ENCODE results near the gene RIMS4. TPM values are rescaled to one million over a fixed set of nuclear protein-coding genes. Genes with fewer than 3 reads are reported as not detected.

Gene RIMS4
- total RNA-seq, 5 donors from 2014 or later (not counting 1 experiment from before 2014, with no cell fraction given) = 0.06 to 0.12 TPM; not detected in 3

DNA sequence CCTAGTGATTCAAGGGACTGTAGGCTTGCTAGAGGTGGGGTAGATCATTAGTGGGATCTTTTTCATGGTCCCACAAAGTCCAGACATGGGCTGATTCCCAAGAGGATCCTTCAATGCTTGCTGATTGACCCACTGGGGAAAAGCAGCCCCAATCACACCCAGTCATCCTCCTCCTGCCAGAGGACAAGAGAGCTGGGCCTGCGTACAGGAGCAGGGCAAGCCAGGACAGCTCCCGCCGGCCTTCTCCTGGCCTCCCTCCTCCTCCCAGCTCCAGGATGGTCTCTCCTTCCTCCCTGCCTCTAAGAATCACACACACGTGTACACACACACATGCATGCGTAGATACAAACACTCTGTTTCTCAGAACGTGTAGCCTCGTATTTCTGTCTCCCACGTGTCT lies 37.7 kb downstream of the RIMS4 start:
- Mint-ChIP-seq H3K4me1 (no peaks in the 10 kb centered on the region), H3K27me3 (peaks cover 17 to 22% of the 10 kb centered on the region in 2 donors), H3K9me3 (no peaks in the 10 kb centered on the region), H3K27ac (no peak overlapping the region), H3K4me3 (no peak overlapping the region), H3K36me3 (no peaks in the 10 kb centered on the region)
- Histone ChIP-seq H3K4me1 (ENCODE audit: control insufficient read depth in 1 of 2, extremely low read depth in 1 of 2, insufficient read depth in 2 of 2, low read length in 2 of 2) (no peaks in the 10 kb centered on the region), H3K36me3 (ENCODE audit: control insufficient read depth in 2 of 2, extremely low read depth in 1 of 2, insufficient read depth in 1 of 2, low read length in 1 of 2) (no peaks in the 10 kb centered on the region), H3K9me3 (no peaks in the 10 kb centered on the region), H3K4me3 (ENCODE audit: control insufficient read depth in 1 of 2, extremely low read depth in 1 of 2, low read length in 1 of 2) (no peak overlapping the region), H3K27me3 (replicated peaks in 1 of 2; ENCODE audit: control insufficient read depth in 2 of 2, extremely low read depth in 1 of 2, insufficient read depth in 2 of 2, low read length in 1 of 2) (peaks cover 0 to 46% of the 10 kb centered on the region in 2 experiments), H3K27ac (ENCODE audit: low read length) (no peak overlapping the region)
- ChIA-PET CTCF (no interaction called here), POLR2A (no interaction called here)
- ATAC-seq (replicated peaks in 1 of 4) (no peak), DNase-seq (no peak)
- 74% methylated on average over 5 of the region's 8 CpGs for WGBS (ENCODE audit: insufficient coverage)

- 83% methylated on average over 2 of the region's 8 CpGs for WGBS (ENCODE audit: insufficient coverage)
- POLR2A ChIA-PET = no interaction called here
- H3K27ac Mint-ChIP-seq = no peak overlapping the region
- Histone ChIP-seq H3K4me1 (ENCODE audit: control insufficient read depth in 1 of 2, extremely low read depth in 1 of 2, insufficient read depth in 2 of 2, low read length in 2 of 2) (no peaks in the 10 kb centered on the region), H3K27me3 (replicated peaks in 1 of 2; ENCODE audit: control insufficient read depth in 2 of 2, extremely low read depth in 1 of 2, insufficient read depth in 2 of 2, low read length in 1 of 2) (peaks cover 0 to 55% of the 10 kb centered on the region in 2 experiments), H3K9me3 (no peaks in the 10 kb centered on the region), H3K27ac (ENCODE audit: low read length) (no peak overlapping the region), H3K36me3 (ENCODE audit: control insufficient read depth in 2 of 2, extremely low read depth in 1 of 2, insufficient read depth in 1 of 2, low read length in 1 of 2) (no peaks in the 10 kb centered on the region), H3K4me3 (ENCODE audit: control insufficient read depth in 1 of 2, extremely low read depth in 1 of 2, low read length in 1 of 2) (no peak overlapping the region)
- DNase-seq (no peak), ATAC-seq (replicated peaks in 1 of 4) (no peak)
- H3K36me3 Mint-ChIP-seq = no peaks in the 10 kb centered on the region
- no peaks in the 10 kb centered on the region for H3K9me3 Mint-ChIP-seq
- CTCF ChIA-PET = interaction anchor here in 1 of 2 donors (0.5 kb wide), 1 partner anchor 189 kb away, joined by 5 read pairs; no protein-coding TSS in a partner anchor
- H3K4me3 Mint-ChIP-seq = no peak overlapping the region
- H3K4me1 Mint-ChIP-seq = no peaks in the 10 kb centered on the region
- H3K27me3 Mint-ChIP-seq = peaks cover 15 to 22% of the 10 kb centered on the region in 2 donors
Observed at GRCh38 chr20:44771172-44771535, 39.2 kb downstream of the RIMS4 start.

- H3K36me3 ChIP-seq (ENCODE audit: control insufficient read depth in 2 of 2, extremely low read depth in 1 of 2, insufficient read depth in 1 of 2, low read length in 1 of 2) = no peaks in the 10 kb centered on the region
- Mint-ChIP-seq H3K4me1 (no peaks in the 10 kb centered on the region), H3K36me3 (no peaks in the 10 kb centered on the region), H3K27ac (no peak overlapping the region), H3K27me3 (peaks cover 17 to 27% of the 10 kb centered on the region in 2 donors), H3K4me3 (no peak overlapping the region), H3K9me3 (no peaks in the 10 kb centered on the region)
- H3K9me3 ChIP-seq = no peaks in the 10 kb centered on the region
- H3K4me3 ChIP-seq (ENCODE audit: control insufficient read depth in 1 of 2, extremely low read depth in 1 of 2, low read length in 1 of 2) = no peak overlapping the region
- no peak overlapping the region for H3K27ac ChIP-seq (ENCODE audit: low read length)
- POLR2A ChIA-PET = no interaction called here
- 66% methylated on average over 9 of the region's 11 CpGs for WGBS (ENCODE audit: insufficient coverage)
- H3K27me3 ChIP-seq (replicated peaks in 1 of 2; ENCODE audit: control insufficient read depth in 2 of 2, extremely low read depth in 1 of 2, insufficient read depth in 2 of 2, low read length in 1 of 2) = peaks cover 0 to 53% of the 10 kb centered on the region in 2 experiments
- CTCF ChIA-PET = interaction anchor here in 1 of 2 donors (0.5 kb wide), 1 partner anchor 189 kb away, joined by 5 read pairs; no protein-coding TSS in a partner anchor
- no peaks in the 10 kb centered on the region for H3K4me1 ChIP-seq (ENCODE audit: control insufficient read depth in 1 of 2, extremely low read depth in 1 of 2, insufficient read depth in 2 of 2, low read length in 2 of 2)
- no peak for DNase-seq
- no peak for ATAC-seq (replicated peaks in 1 of 4)
Observed at GRCh38 chr20:44770484-44771171, 39.7 kb downstream of the RIMS4 start.

GRCh38 chr20:44769481-44769863 lies 40.9 kb downstream of the RIMS4 start:
- ChIA-PET CTCF (no interaction called here), POLR2A (no interaction called here)
- Mint-ChIP-seq H3K4me1 (no peaks in the 10 kb centered on the region), H3K9me3 (no peaks in the 10 kb centered on the region), H3K27me3 (peaks cover 20 to 30% of the 10 kb centered on the region in 2 donors), H3K36me3 (no peaks in the 10 kb centered on the region), H3K4me3 (no peak overlapping the region), H3K27ac (no peak overlapping the region)
- Histone ChIP-seq H3K27ac (ENCODE audit: low read length) (no peak overlapping the region), H3K27me3 (replicated peaks in 1 of 2; ENCODE audit: control insufficient read depth in 2 of 2, extremely low read depth in 1 of 2, insufficient read depth in 2 of 2, low read length in 1 of 2) (peaks cover 0 to 43% of the 10 kb centered on the region in 2 experiments), H3K36me3 (ENCODE audit: control insufficient read depth in 2 of 2, extremely low read depth in 1 of 2, insufficient read depth in 1 of 2, low read length in 1 of 2) (no peaks in the 10 kb centered on the region), H3K4me1 (ENCODE audit: control insufficient read depth in 1 of 2, extremely low read depth in 1 of 2, insufficient read depth in 2 of 2, low read length in 2 of 2) (no peaks in the 10 kb centered on the region), H3K4me3 (ENCODE audit: control insufficient read depth in 1 of 2, extremely low read depth in 1 of 2, low read length in 1 of 2) (no peak overlapping the region), H3K9me3 (no peaks in the 10 kb centered on the region)
- WGBS (ENCODE audit: insufficient coverage) = no CpG with 5 or more reads among the region's 5 CpGs
- DNase-seq = no peak
- ATAC-seq (replicated peaks in 1 of 4) = no peak

- Histone ChIP-seq H3K9me3 (no peaks in the 10 kb centered on the region), H3K27me3 (replicated peaks in 1 of 2; ENCODE audit: control insufficient read depth in 2 of 2, extremely low read depth in 1 of 2, insufficient read depth in 2 of 2, low read length in 1 of 2) (peaks cover 0 to 42% of the 10 kb centered on the region in 2 experiments), H3K27ac (ENCODE audit: low read length) (no peak overlapping the region), H3K36me3 (ENCODE audit: control insufficient read depth in 2 of 2, extremely low read depth in 1 of 2, insufficient read depth in 1 of 2, low read length in 1 of 2) (no peaks in the 10 kb centered on the region), H3K4me3 (ENCODE audit: control insufficient read depth in 1 of 2, extremely low read depth in 1 of 2, low read length in 1 of 2) (no peak overlapping the region), H3K4me1 (ENCODE audit: control insufficient read depth in 1 of 2, extremely low read depth in 1 of 2, insufficient read depth in 2 of 2, low read length in 2 of 2) (no peaks in the 10 kb centered on the region)
- DNase-seq = no peak
- Mint-ChIP-seq H3K27me3 (peaks cover 20 to 34% of the 10 kb centered on the region in 2 donors), H3K4me1 (no peaks in the 10 kb centered on the region), H3K9me3 (no peaks in the 10 kb centered on the region), H3K4me3 (no peak overlapping the region), H3K36me3 (no peaks in the 10 kb centered on the region), H3K27ac (no peak overlapping the region)
- ChIA-PET CTCF (no interaction called here), POLR2A (no interaction called here)
- no peak for ATAC-seq (replicated peaks in 1 of 4)
- 23% methylated on average over 5 of the region's 5 CpGs for WGBS (ENCODE audit: insufficient coverage)
Observed at GRCh38 chr20:44768854-44769480, 41.4 kb downstream of the RIMS4 start.

- 81% methylated on average over 4 of the region's 8 CpGs for WGBS (ENCODE audit: insufficient coverage)
- DNase-seq (no peak), ATAC-seq (replicated peaks in 1 of 4) (no peak)
- Mint-ChIP-seq H3K4me3 (no peak overlapping the region), H3K4me1 (no peaks in the 10 kb centered on the region), H3K9me3 (no peaks in the 10 kb centered on the region), H3K36me3 (no peaks in the 10 kb centered on the region), H3K27me3 (peaks cover 21 to 36% of the 10 kb centered on the region in 2 donors), H3K27ac (no peak overlapping the region)
- no peak overlapping the region for H3K4me3 ChIP-seq (ENCODE audit: control insufficient read depth in 1 of 2, extremely low read depth in 1 of 2, low read length in 1 of 2)
- CTCF ChIA-PET = interaction anchor here in 1 of 2 donors (0.6 kb wide), 1 partner anchor 457 kb away, joined by 3 read pairs; the partner anchor contains the start of gene FITM2
- no peak overlapping the region for H3K27ac ChIP-seq (ENCODE audit: low read length)
- H3K36me3 ChIP-seq (ENCODE audit: control insufficient read depth in 2 of 2, extremely low read depth in 1 of 2, insufficient read depth in 1 of 2, low read length in 1 of 2) = no peaks in the 10 kb centered on the region
- H3K27me3 ChIP-seq (replicated peaks in 1 of 2; ENCODE audit: control insufficient read depth in 2 of 2, extremely low read depth in 1 of 2, insufficient read depth in 2 of 2, low read length in 1 of 2) = peaks cover 0 to 36% of the 10 kb centered on the region in 2 experiments
- no peaks in the 10 kb centered on the region for H3K4me1 ChIP-seq (ENCODE audit: control insufficient read depth in 1 of 2, extremely low read depth in 1 of 2, insufficient read depth in 2 of 2, low read length in 2 of 2)
- POLR2A ChIA-PET = no interaction called here
- no peaks in the 10 kb centered on the region for H3K9me3 ChIP-seq
Observed at GRCh38 chr20:44768256-44768655, 42.1 kb downstream of the RIMS4 start.

Measured in T-cell (primary cell).